Uterus (tissue), 4 donors: ENCODE data around the gene PRRC2A. TPM values are rescaled to one million over a fixed set of nuclear protein-coding genes. Genes with fewer than 3 reads are reported as not detected.

Experiments
- DNase-seq, 2 donors: peaks; one replicate each; pipeline ENCODE4 v3.0.0-alpha.2; 2019 to 2020
- H3K27ac ChIP-seq, 2 donors: fragments of 200-600 bp; sonication (generic); 1 replicate in 1 of 2; 2 replicates in 1 of 2; pipeline ENCODE4 v1.5.1; 2016 to 2018
- H3K27me3 ChIP-seq, 2 donors: fragments of 200-600 bp; sonication (generic); one replicate each; pipeline ENCODE4 v1.5.1; 2018 to 2019; ENCODE audit warnings: control low read depth in 1 of 2
- H3K36me3 ChIP-seq, 2 donors: fragments of 200-600 bp; sonication (generic); one replicate each; pipeline ENCODE4 v1.5.1; 2019; ENCODE audit warnings: control low read depth in 1 of 2
- H3K4me1 ChIP-seq, 2 donors: fragments of 200-600 bp; sonication (generic); one replicate each; pipeline ENCODE4 v1.5.1; 2018 to 2019; ENCODE audit warnings: control low read depth in 1 of 2
- H3K4me3 ChIP-seq, 2 donors: fragments of 200-600 bp; sonication (generic); 1 replicate in 1 of 2; 2 replicates in 1 of 2; pipeline ENCODE4 v1.5.1; 2018 to 2019; ENCODE audit warnings: mild to moderate bottlenecking in 1 of 2
- H3K9me3 ChIP-seq, 2 donors: fragments of 200-600 bp; sonication (generic); one replicate each; pipeline ENCODE4 v1.5.1; 2019; ENCODE audit warnings: control low read depth in 1 of 2
- CTCF ChIP-seq, 4 experiments: fragments of 200-600 bp in 2 of 4; fragments of 450-650 bp in 2 of 4; sonication (generic) in 2 of 4; IDR thresholded peaks; one replicate each; pipeline ENCODE4 v1.5.1; 2016 to 2019; ENCODE audit warnings: antibody characterized with exemption in 4 of 4, mild to moderate bottlenecking in 2 of 4, moderate library complexity in 1 of 4
- POLR2A ChIP-seq, 2 donors: fragments of 450-650 bp; IDR thresholded peaks; one replicate each; pipeline ENCODE4 v1.6.1; 2016; ENCODE audit warnings: antibody characterized with exemption in 2 of 2, mild to moderate bottlenecking in 1 of 2, moderate library complexity in 1 of 2
- intact Hi-C: fragments of 100-400 bp; cut with DNase I; formaldehyde crosslinking; loops from one replicate; pipeline ENCODE4 v1.15.1; 2023; ENCODE audit warnings: low total_unique reads
- total RNA-seq, 4 donors: library from RNA; depleted of rRNA in 3 of 4; stranded (reverse); fragments of >200 nt in 3 of 4; gene quantifications; one replicate each; pipeline versions ENCODE4 v1.1.0 to v1.2.4, GENCODE V29; 2014 to 2023
- donor health status: DM: yes; HTN: yes; CAD: no.

PRRC2A gene
- total RNA-seq, 4 donors from 2014 or later = 35.4 to 218 (median 48.0) TPM

GRCh38 chr6:31654574-31655348, 34.2 kb downstream of the PRRC2A start:
- DNase-seq = no peak
- Histone ChIP-seq H3K4me1 (peaks cover 11 to 16% of the 10 kb centered on the region in 2 donors), H3K27ac (no peak overlapping the region), H3K27me3 (no peaks in the 10 kb centered on the region), H3K36me3 (no peaks in the 10 kb centered on the region), H3K4me3 (no peak overlapping the region), H3K9me3 (no peaks in the 10 kb centered on the region)
- intact Hi-C loops = no loop called here
- TF ChIP-seq POLR2A (IDR thresholded peaks at IDR 0.05) (no peak), CTCF (IDR thresholded peaks at IDR 0.05) (no peak)

GRCh38 chr6:31655349-31656237, 35.1 kb downstream of the PRRC2A start, which contains the start of gene APOM:
APOM (plus strand) TSS chr6:31655894; CDS start chr6:31655967, 73 bp downstream.
- TF ChIP-seq CTCF (IDR thresholded peaks at IDR 0.05) (no peak), POLR2A (IDR thresholded peaks at IDR 0.05) (no peak)
- DNase-seq = no peak
- H3K27ac ChIP-seq = no peak within 1 kb of the TSS
- H3K4me1 ChIP-seq = peaks cover 11 to 16% of the 10 kb centered on the region in 2 donors
- no peak within 1 kb of the TSS for H3K4me3 ChIP-seq
- H3K27me3 ChIP-seq = no peaks in the 10 kb centered on the region
- intact Hi-C loops = no loop called here
- H3K36me3 ChIP-seq = no peaks in the 10 kb centered on the region
- no peaks in the 10 kb centered on the region for H3K9me3 ChIP-seq

- DNase-seq = no peak
- H3K9me3 ChIP-seq = no peaks in the 10 kb centered on the region
- intact Hi-C loops = no loop called here
- no peak overlapping the region for H3K4me3 ChIP-seq
- TF ChIP-seq CTCF (IDR thresholded peaks at IDR 0.05) = no peak
- no peak for TF ChIP-seq POLR2A (IDR thresholded peaks at IDR 0.05)
- H3K4me1 ChIP-seq = peaks cover 11 to 16% of the 10 kb centered on the region in 2 donors
- no peaks in the 10 kb centered on the region for H3K27me3 ChIP-seq
- H3K27ac ChIP-seq = no peak overlapping the region
- no peaks in the 10 kb centered on the region for H3K36me3 ChIP-seq
Measured at GRCh38 chr6:31657406-31658157, 37.1 kb downstream of the PRRC2A start.

- no peak for DNase-seq
- Histone ChIP-seq H3K27ac (no peak overlapping the region), H3K9me3 (no peaks in the 10 kb centered on the region), H3K36me3 (no peaks in the 10 kb centered on the region), H3K4me1 (peaks cover 11 to 16% of the 10 kb centered on the region in 2 donors), H3K4me3 (no peak overlapping the region), H3K27me3 (no peaks in the 10 kb centered on the region)
- intact Hi-C loops = no loop called here
- TF ChIP-seq CTCF (IDR thresholded peaks at IDR 0.05) (no peak), POLR2A (IDR thresholded peaks at IDR 0.05) (no peak)
Measured at GRCh38 chr6:31658158-31658688, 37.7 kb downstream of the PRRC2A start.
